ENCODE results near the gene HS3ST4.

Gene HS3ST4

GRCh38 chr16:25966172-25967097, 274.7 kb downstream of the HS3ST4 start:
- Histone ChIP-seq H3K4me1 (no peaks in the 10 kb centered on the region), H3K9me3 (no peaks in the 10 kb centered on the region), H3K4me3 (no peak overlapping the region), H3K27me3 (ENCODE audit: low read depth) (no peaks in the 10 kb centered on the region), H3K36me3 (replicated peaks) (no peaks in the 10 kb centered on the region)
- no peak for DNase-seq (ENCODE audit: low spot score in 2 of 2)
- in situ Hi-C loops (cut with MboI; ENCODE audit: low sequenced_read_pairs) = no loop called here

GRCh38 chr16:25977121-25977520, 285.4 kb downstream of the HS3ST4 start:
- H3K27me3 ChIP-seq (ENCODE audit: low read depth) = no peaks in the 10 kb centered on the region
- no peak overlapping the region for H3K4me3 ChIP-seq
- no peak for DNase-seq (ENCODE audit: low spot score in 2 of 2)
- in situ Hi-C loops (cut with MboI; ENCODE audit: low sequenced_read_pairs) = no loop called here
- H3K9me3 ChIP-seq = no peaks in the 10 kb centered on the region
- no peaks in the 10 kb centered on the region for H3K36me3 ChIP-seq (replicated peaks)
- H3K4me1 ChIP-seq = no peaks in the 10 kb centered on the region

DNA sequence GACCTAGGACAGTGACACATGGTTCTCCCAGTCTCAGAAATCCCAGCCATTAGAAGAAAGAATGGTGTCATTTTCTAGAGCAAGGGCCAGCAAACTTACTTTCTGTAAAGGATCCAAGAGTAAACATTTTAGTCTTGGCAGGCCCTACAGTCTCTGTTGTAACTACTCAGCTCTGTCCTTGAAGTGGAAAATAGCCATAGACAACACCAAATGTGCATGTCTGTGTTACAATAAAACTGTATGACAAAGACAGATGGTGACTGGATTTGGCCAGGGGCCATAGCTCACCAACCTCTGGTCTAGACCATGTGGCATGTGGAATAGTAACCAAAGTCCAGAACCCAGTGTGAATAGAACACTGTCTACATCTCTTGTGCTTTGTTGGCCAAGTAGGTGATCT, 286.5 kb downstream of the HS3ST4 start:
- no peaks in the 10 kb centered on the region for H3K27me3 ChIP-seq (ENCODE audit: low read depth)
- H3K9me3 ChIP-seq = no peaks in the 10 kb centered on the region
- in situ Hi-C loops (cut with MboI; ENCODE audit: low sequenced_read_pairs) = no loop called here
- no peak for DNase-seq (ENCODE audit: low spot score in 2 of 2)
- no peaks in the 10 kb centered on the region for H3K4me1 ChIP-seq
- H3K4me3 ChIP-seq = no peak overlapping the region
- H3K36me3 ChIP-seq (replicated peaks) = no peaks in the 10 kb centered on the region

DNA sequence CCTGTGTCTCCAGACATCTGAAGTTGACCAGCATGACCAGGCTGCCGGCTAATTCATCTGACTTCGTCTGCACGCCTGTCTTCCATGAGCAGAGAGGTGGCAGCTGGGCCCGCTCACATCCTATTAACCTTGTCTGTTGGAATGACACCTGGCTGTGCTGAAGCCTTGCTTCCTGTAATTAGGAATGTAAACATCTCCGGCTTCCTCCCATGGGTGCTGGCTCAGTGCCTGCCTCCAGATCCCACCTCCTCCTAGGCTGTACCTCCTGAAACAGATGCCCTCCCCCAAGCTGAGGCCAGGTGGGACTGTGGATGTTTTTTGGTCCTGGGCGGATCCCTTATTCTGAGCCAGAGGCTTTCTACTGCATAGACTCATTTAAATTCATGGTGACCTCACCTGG, 296.3 kb downstream of the HS3ST4 start:
- Histone ChIP-seq H3K36me3 (replicated peaks) (no peaks in the 10 kb centered on the region), H3K4me1 (no peaks in the 10 kb centered on the region), H3K9me3 (no peaks in the 10 kb centered on the region), H3K27me3 (ENCODE audit: low read depth) (no peaks in the 10 kb centered on the region), H3K4me3 (no peak overlapping the region)
- DNase-seq (ENCODE audit: low spot score in 2 of 2) = no peak
- in situ Hi-C loops (cut with MboI; ENCODE audit: low sequenced_read_pairs) = no loop called here

DNA sequence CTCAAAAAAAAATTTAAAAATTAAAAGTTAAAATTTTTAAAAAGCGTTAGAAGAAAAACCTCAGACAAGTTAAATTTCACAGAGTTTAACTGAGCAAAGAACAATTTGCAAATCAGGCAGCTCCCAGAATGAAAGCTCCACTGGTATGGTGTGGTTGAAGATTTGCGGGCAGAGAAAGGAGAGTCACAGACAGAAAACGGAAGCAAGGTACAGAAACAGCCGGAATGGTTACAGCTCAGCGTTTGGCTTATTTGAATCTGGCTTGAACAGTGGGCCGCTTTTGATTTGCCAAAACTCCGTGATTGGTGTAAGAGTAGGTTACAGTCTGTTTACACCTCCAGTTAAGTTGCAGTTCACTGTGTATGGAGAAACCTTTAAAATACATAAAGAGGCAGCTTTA, 297.1 kb downstream of the HS3ST4 start:
- in situ Hi-C loops (cut with MboI; ENCODE audit: low sequenced_read_pairs) = no loop called here

DNA sequence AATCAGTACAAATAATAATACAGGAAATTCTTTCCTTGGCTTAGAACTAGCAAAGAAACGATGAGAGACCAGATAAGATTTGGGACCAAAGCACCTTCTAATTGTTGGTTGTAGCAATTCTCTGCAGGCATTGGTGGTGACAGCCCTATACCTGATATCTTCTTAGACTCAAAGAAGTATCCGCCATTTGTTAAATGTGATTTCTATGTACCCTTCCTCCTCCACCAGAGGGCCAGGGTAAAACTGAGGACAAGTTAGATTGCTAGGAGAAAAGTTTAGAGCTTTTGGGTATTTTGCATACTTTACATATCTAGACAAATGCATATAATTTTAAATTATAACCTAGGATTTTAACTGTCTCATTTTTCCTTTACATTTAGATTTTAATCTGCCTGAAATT, 304.3 kb downstream of the HS3ST4 start:
- no peak overlapping the region for H3K4me3 ChIP-seq
- DNase-seq (ENCODE audit: low spot score in 2 of 2) = no peak
- in situ Hi-C loops (cut with MboI; ENCODE audit: low sequenced_read_pairs) = no loop called here

More for the DNA sequence above, 297.1 kb downstream of the HS3ST4 start:
- Histone ChIP-seq H3K27me3 (ENCODE audit: low read depth) (no peaks in the 10 kb centered on the region), H3K9me3 (no peaks in the 10 kb centered on the region), H3K4me1 (no peaks in the 10 kb centered on the region), H3K36me3 (replicated peaks) (no peaks in the 10 kb centered on the region), H3K4me3 (no peak overlapping the region)
- no peak for DNase-seq (ENCODE audit: low spot score in 2 of 2)

DNA sequence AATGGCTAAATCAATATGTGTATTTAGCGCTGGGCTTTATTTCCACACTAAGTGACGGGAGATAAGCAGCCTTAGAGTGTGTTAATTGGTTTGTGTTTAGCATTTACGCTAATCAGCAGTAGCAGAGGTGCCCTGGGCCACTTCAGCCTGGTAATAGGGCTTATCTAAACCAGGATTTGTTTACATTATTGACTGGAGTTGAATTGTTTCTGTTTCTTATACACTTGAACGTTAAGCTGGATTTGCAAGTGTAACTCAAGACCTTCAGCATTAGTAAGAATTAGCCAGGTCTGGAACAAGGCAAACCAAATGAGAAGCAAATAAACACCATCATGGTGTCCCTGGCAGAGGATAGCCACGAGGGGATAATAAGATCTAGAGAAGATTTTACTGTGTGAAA, 313.6 kb downstream of the HS3ST4 start:
- in situ Hi-C loops (cut with MboI; ENCODE audit: low sequenced_read_pairs) = no loop called here
- H3K27me3 ChIP-seq (ENCODE audit: low read depth) = no peaks in the 10 kb centered on the region
- H3K9me3 ChIP-seq = no peaks in the 10 kb centered on the region; the same call in 1 of the 2 replicates
- H3K36me3 ChIP-seq (replicated peaks) = no peaks in the 10 kb centered on the region
- DNase-seq (ENCODE audit: low spot score in 2 of 2) = no peak
- no peaks in the 10 kb centered on the region for H3K4me1 ChIP-seq
- no peak overlapping the region for H3K4me3 ChIP-seq

More for the DNA sequence above, 304.3 kb downstream of the HS3ST4 start:
- Histone ChIP-seq H3K4me1 (no peaks in the 10 kb centered on the region), H3K36me3 (replicated peaks) (no peaks in the 10 kb centered on the region), H3K27me3 (ENCODE audit: low read depth) (no peaks in the 10 kb centered on the region), H3K9me3 (no peaks in the 10 kb centered on the region)

GRCh38 chr16:26012376-26012775, 320.6 kb downstream of the HS3ST4 start:
- no peaks in the 10 kb centered on the region; the same call in 1 of the 2 replicates for H3K9me3 ChIP-seq
- H3K4me3 ChIP-seq = no peak overlapping the region
- H3K27me3 ChIP-seq (ENCODE audit: low read depth) = no peaks in the 10 kb centered on the region
- in situ Hi-C loops (cut with MboI; ENCODE audit: low sequenced_read_pairs) = no loop called here
- no peak for DNase-seq (ENCODE audit: low spot score in 2 of 2)
- no peaks in the 10 kb centered on the region for H3K36me3 ChIP-seq (replicated peaks)
- H3K4me1 ChIP-seq = no peaks in the 10 kb centered on the region

DNA sequence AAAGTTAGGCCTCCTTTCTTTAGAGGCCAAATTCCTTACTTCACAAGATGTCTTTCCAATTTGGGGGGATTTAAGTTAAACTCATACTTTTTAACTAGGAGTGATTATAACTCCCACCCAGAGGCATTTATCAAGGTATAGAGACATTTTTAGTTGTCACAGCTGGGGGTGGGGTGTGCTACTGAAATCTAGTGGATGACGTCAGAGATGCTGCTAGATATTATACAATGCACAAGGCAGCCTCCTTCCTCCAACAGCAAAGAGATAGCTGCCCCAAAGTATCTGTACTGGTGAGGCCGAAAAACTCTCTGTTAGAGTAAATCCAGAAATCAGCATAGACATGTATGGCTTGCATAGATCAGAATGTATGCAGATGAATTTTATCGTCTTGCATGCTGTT, 324.0 kb downstream of the HS3ST4 start:
- Histone ChIP-seq H3K4me1 (no peaks in the 10 kb centered on the region), H3K27me3 (ENCODE audit: low read depth) (no peaks in the 10 kb centered on the region), H3K36me3 (replicated peaks) (no peaks in the 10 kb centered on the region), H3K9me3 (no peaks in the 10 kb centered on the region; the same call in 1 of the 2 replicates), H3K4me3 (no peak overlapping the region)
- no peak for DNase-seq (ENCODE audit: low spot score in 2 of 2)
- in situ Hi-C loops (cut with MboI; ENCODE audit: low sequenced_read_pairs) = no loop called here

DNA sequence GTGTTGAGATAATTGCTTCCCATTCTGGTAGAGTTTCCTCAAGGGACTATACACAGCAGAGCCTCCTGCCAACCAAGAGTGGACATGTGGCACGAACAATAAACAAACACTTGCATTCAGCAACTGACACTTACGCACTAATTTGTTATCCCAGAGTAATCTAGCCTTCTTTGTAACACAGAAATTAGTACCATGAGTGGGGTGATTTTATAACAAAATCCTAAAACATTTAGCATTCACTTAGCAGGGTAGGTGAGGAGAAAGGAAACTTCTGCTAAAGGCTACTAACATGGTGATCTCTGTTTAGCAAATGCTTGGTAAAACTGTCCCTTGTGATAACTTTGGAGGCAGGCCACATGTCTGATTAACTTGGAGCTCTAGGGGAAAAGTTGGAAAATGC, 325.2 kb downstream of the HS3ST4 start:
- no peaks in the 10 kb centered on the region; the same call in 1 of the 2 replicates for H3K9me3 ChIP-seq
- no peaks in the 10 kb centered on the region for H3K36me3 ChIP-seq (replicated peaks)
- no peak for DNase-seq (ENCODE audit: low spot score in 2 of 2)
- H3K4me3 ChIP-seq = no peak overlapping the region
- no peaks in the 10 kb centered on the region for H3K27me3 ChIP-seq (ENCODE audit: low read depth)
- in situ Hi-C loops (cut with MboI; ENCODE audit: low sequenced_read_pairs) = no loop called here
- no peaks in the 10 kb centered on the region for H3K4me1 ChIP-seq

- Histone ChIP-seq H3K36me3 (replicated peaks) (no peaks in the 10 kb centered on the region), H3K9me3 (no peaks in the 10 kb centered on the region; the same call in 1 of the 2 replicates), H3K4me3 (no peak overlapping the region), H3K27me3 (ENCODE audit: low read depth) (no peaks in the 10 kb centered on the region), H3K4me1 (no peaks in the 10 kb centered on the region)
- in situ Hi-C loops (cut with MboI; ENCODE audit: low sequenced_read_pairs) = no loop called here
- DNase-seq (ENCODE audit: low spot score in 2 of 2) = no peak
Measured at GRCh38 chr16:26019381-26020242, 327.9 kb downstream of the HS3ST4 start.

DNA sequence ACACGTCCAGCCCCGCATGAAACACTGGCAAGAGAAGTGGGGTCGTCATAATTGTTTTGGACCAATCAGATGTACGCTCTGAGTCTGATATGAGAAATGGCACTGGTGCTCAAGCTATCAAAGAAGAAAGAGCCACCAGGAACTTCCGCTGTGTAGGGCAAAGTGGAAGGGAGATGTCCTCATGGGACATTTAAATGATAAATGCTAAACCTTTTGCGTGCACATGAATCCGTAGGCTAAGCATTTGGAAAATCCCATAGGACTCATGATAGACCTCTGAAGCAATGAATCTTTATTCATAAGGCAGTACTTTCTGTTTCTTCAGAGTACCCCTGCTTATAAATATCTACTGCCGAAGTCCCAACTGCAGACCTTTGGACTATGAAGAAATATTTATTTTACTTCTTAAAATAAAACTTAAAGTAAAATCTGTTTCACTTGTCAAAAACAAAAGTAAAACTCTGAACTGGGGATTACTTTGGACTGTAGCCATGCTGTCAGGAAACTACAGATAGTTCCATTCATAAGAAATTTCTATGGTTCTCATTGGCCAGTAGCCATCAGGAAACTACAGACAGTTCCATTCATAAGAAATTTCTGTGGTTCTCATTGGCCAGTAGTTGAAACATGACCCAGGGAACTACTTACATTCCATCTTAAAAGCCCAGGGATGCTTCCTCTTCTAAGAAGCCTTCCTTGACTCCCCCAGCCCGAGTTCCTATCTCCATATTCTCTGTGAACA, 335.1 kb downstream of the HS3ST4 start:
- in situ Hi-C loops (cut with MboI; ENCODE audit: low sequenced_read_pairs) = no loop called here
- no peaks in the 10 kb centered on the region for H3K4me1 ChIP-seq
- H3K4me3 ChIP-seq = no peak overlapping the region
- H3K36me3 ChIP-seq (replicated peaks) = no peaks in the 10 kb centered on the region
- H3K27me3 ChIP-seq (ENCODE audit: low read depth) = no peaks in the 10 kb centered on the region
- no peak for DNase-seq (ENCODE audit: low spot score in 2 of 2)
- H3K9me3 ChIP-seq = no peaks in the 10 kb centered on the region; the same call in 1 of the 2 replicates

DNA sequence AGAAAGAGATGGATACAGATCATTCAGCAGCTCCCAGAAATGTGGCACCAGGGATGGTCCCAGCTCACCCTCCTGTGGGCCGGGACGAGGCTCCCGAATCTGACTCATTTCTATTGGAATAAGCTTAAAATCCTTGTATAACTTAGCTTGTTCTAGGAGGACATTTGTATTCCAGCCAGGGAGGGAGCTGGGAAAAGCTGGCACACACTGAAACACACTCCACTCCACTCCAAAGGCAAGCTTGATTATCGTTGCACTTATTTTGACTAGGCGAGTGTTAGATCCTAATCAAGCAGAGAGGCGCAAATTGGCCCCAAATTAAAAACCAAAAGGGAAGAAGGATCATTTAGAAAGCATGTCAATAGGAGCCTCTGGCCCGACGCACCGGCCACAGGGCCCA, 339.5 kb downstream of the HS3ST4 start:
- Histone ChIP-seq H3K4me3 (no peak overlapping the region), H3K27me3 (ENCODE audit: low read depth) (no peaks in the 10 kb centered on the region), H3K36me3 (replicated peaks) (no peaks in the 10 kb centered on the region), H3K4me1 (no peaks in the 10 kb centered on the region), H3K9me3 (no peaks in the 10 kb centered on the region; the same call in 1 of the 2 replicates)
- no peak for DNase-seq (ENCODE audit: low spot score in 2 of 2)
- in situ Hi-C loops (cut with MboI; ENCODE audit: low sequenced_read_pairs) = no loop called here

Data from HAP-1 (cell line).